HepG2 (cell line): ENCODE measurements around the gene RSPRY1. TPM values are rescaled to one million over a fixed set of nuclear protein-coding genes. Genes with fewer than 3 reads are reported as not detected.
A peak's percentile ranks its signal among the peaks of the same experiment; 100 is the strongest.

Source experiments
- ATAC-seq: fragments of 200-7000 bp; cut with Tn5 transposase; 3 replicates; pipeline ENCODE4 v1.9.1; 2020; ENCODE audit warnings: mild to moderate bottlenecking, moderate library complexity
- BruUV-seq: library from RNA; stranded (reverse); fragments of 400-500 nt; replicated peaks from 2 replicates; lab custom pipeline; 2021; lab: Mats Ljungman, UMichigan
- CTCF ChIA-PET: fragments of 300-600 bp; formaldehyde crosslinking; extraction: SDS; loops from one replicate; lab custom pipeline; 2021; ENCODE audit warnings: low total read pairs, inconsistent platforms, low intra/inter-chr PET ratio; lab: Yijun Ruan, JAX
- POLR2A ChIA-PET: fragments of 350-600 bp; sonication (Branson Sonifier 250); formaldehyde crosslinking; loops from one replicate; lab custom pipeline; 2020; ENCODE audit warnings: antibody characterized with exemption, inconsistent platforms; lab: Yijun Ruan, JAX
- DNase-seq: peaks from one replicate; pipeline ENCODE4 v3.0.0-alpha.2; 2015; ENCODE audit warnings: low spot score
- FAIRE-seq: peaks from 3 replicates; lab custom pipeline; 2011; peaks lifted over from hg19 to GRCh38; lab: Jason Lieb, UNC
- H2AFZ ChIP-seq: one replicate; pipeline ENCODE4 v1.6.1; 2011; ENCODE audit warnings: low read length, inconsistent platforms
- H3K27ac ChIP-seq: fragments of 300-600 bp; 3 replicates; pipeline ENCODE4 v1.8.0; 2011; ENCODE audit warnings: mixed run types, mild to moderate bottlenecking, mixed read lengths, low read length, inconsistent platforms; ENCODE audit not compliant: insufficient read depth; ENCODE audit errors: extremely low read length
- H3K27me3 ChIP-seq, 2 experiments: fragments of 200-600 bp in 1 of 2; 2 replicates in 1 of 2; 3 replicates in 1 of 2; pipeline versions ENCODE4 v1.6.0 to v1.8.0; 2011; ENCODE audit warnings: low read length in 2 of 2, mild to moderate bottlenecking in 2 of 2, moderate library complexity in 2 of 2, inconsistent platforms in 1 of 2; ENCODE audit not compliant: insufficient read depth in 2 of 2, control insufficient read depth in 1 of 2
- H3K36me3 ChIP-seq, 2 experiments: fragments of 200-600 bp in 1 of 2; replicated peaks in 1 of 2; 2 replicates in 1 of 2; 3 replicates in 1 of 2; pipeline versions ENCODE4 v1.5.1 to v1.8.0; 2011; ENCODE audit warnings: low read length in 2 of 2, inconsistent platforms in 1 of 2; ENCODE audit not compliant: insufficient read depth in 2 of 2, control insufficient read depth in 1 of 2
- H3K4me1 ChIP-seq: 2 replicates; pipeline ENCODE4 v1.5.1; 2012; ENCODE audit warnings: low read length, inconsistent platforms; ENCODE audit not compliant: insufficient read depth
- H3K4me2 ChIP-seq: 2 replicates; pipeline ENCODE4 v1.6.0; 2011; ENCODE audit warnings: low read depth, low read length, inconsistent platforms
- H3K4me3 ChIP-seq, 3 experiments: fragments of 200-600 bp in 1 of 3; sonication (generic), shearing (Covaris generic) in 1 of 3; replicated peaks in 1 of 3; 2 replicates each; pipeline ENCODE4 v1.5.1; 2011 to 2016; ENCODE audit warnings: low read length in 3 of 3, inconsistent platforms in 2 of 3, low read depth in 2 of 3, mild to moderate bottlenecking in 2 of 3, control low read depth in 1 of 3, mixed read lengths in 1 of 3; ENCODE audit not compliant: insufficient read depth in 1 of 3
- H3K79me2 ChIP-seq: one replicate; pipeline ENCODE4 v1.6.1; 2011; ENCODE audit warnings: low read length, inconsistent platforms; ENCODE audit not compliant: insufficient read depth
- H3K9ac ChIP-seq: 2 replicates; pipeline ENCODE4 v1.6.0; 2011; ENCODE audit warnings: mild to moderate bottlenecking, low read depth, low read length, inconsistent platforms; ENCODE audit not compliant: insufficient read depth
- H3K9me3 ChIP-seq: 2 replicates; pipeline ENCODE4 v1.5.1; 2012; ENCODE audit warnings: mild to moderate bottlenecking, low read length
- H4K20me1 ChIP-seq: 2 replicates; pipeline ENCODE4 v1.6.0; 2011; ENCODE audit warnings: inconsistent platforms, mild to moderate bottlenecking, low read length, moderate library complexity; ENCODE audit not compliant: insufficient read depth
- AGO2 ChIP-seq: fragments of 200-400 bp; formaldehyde crosslinking; optimal IDR thresholded peaks from 2 replicates; pipeline ENCODE3; 2017; ENCODE audit warnings: mild to moderate bottlenecking, low read depth, low read length, moderate library complexity
- AHR ChIP-seq: IDR thresholded peaks from 2 replicates; pipeline ENCODE4 v1.6.1; 2018; ENCODE audit warnings: missing genetic modification reagents, missing compliant biosample characterization
- ARNT ChIP-seq: fragments of 450-650 bp; IDR thresholded peaks from 2 replicates; pipeline ENCODE4 v1.6.1; 2017
- ATF7 ChIP-seq, 2 experiments: fragments of 450-650 bp in 1 of 2; sonication (generic) in 1 of 2; formaldehyde crosslinking in 1 of 2; IDR thresholded peaks; 2 replicates each; pipeline versions ENCODE4 v1.4.0 to v1.6.1; 2016 to 2020; ENCODE audit warnings: antibody characterized with exemption in 1 of 2, mild to moderate bottlenecking in 1 of 2, missing genetic modification reagents in 1 of 2
- CERS6 ChIP-seq: sonication (generic); formaldehyde crosslinking; IDR thresholded peaks from 2 replicates; pipeline ENCODE4 v1.5.0; 2020; ENCODE audit warnings: missing genetic modification reagents
- FOXC1 ChIP-seq: sonication (generic); formaldehyde crosslinking; IDR thresholded peaks from 2 replicates; pipeline ENCODE4 v1.8.0; 2022; ENCODE audit warnings: mild to moderate bottlenecking, missing genetic modification reagents, borderline replicate concordance
- GLI4 ChIP-seq: sonication (generic); formaldehyde crosslinking; IDR thresholded peaks from 2 replicates; pipeline ENCODE4 v1.5.1; 2020; ENCODE audit warnings: missing genetic modification reagents, mild to moderate bottlenecking, moderate library complexity, borderline replicate concordance
- GLMP ChIP-seq: sonication (generic); formaldehyde crosslinking; IDR thresholded peaks from 2 replicates; pipeline ENCODE4 v1.9.0; 2021; ENCODE audit warnings: missing genetic modification reagents, mild to moderate bottlenecking, borderline replicate concordance
- GTF2F1 ChIP-seq: fragments of 150-350 bp; IDR thresholded peaks from 2 replicates; pipeline ENCODE4 v1.6.1; 2014; ENCODE audit warnings: low read length
- KDM1A ChIP-seq: IDR thresholded peaks from 2 replicates; pipeline ENCODE4 v1.6.1; 2016; ENCODE audit warnings: missing compliant biosample characterization
- MZF1 ChIP-seq: sonication (generic); formaldehyde crosslinking; IDR thresholded peaks from 2 replicates; pipeline ENCODE4 v1.8.1; 2023; ENCODE audit warnings: mild to moderate bottlenecking, missing genetic modification reagents, borderline replicate concordance
- NFATC3 ChIP-seq: sonication (generic); formaldehyde crosslinking; IDR thresholded peaks from 2 replicates; pipeline ENCODE4 v1.5.1; 2020; ENCODE audit warnings: mild to moderate bottlenecking, missing genetic modification reagents
- RCOR2 ChIP-seq: IDR thresholded peaks from 2 replicates; pipeline ENCODE4 v1.6.1; 2016; ENCODE audit warnings: missing biosample characterization, missing genetic modification reagents
- TBL1XR1 ChIP-seq: fragments of 150-350 bp; IDR thresholded peaks from 2 replicates; pipeline ENCODE4 v1.6.1; 2014; ENCODE audit warnings: borderline replicate concordance, low read length; ENCODE audit not compliant: partially characterized antibody
- ZBTB3 ChIP-seq: sonication (generic); formaldehyde crosslinking; IDR thresholded peaks from 2 replicates; pipeline ENCODE4 v1.4.0; 2020; ENCODE audit warnings: low read depth, mild to moderate bottlenecking, moderate library complexity, missing genetic modification reagents, borderline replicate concordance
- ZNF572 ChIP-seq: sonication (generic); formaldehyde crosslinking; IDR thresholded peaks from 2 replicates; pipeline ENCODE4 v1.5.1; 2020; ENCODE audit warnings: mild to moderate bottlenecking, missing genetic modification reagents
- ZSCAN31 ChIP-seq: sonication (generic); formaldehyde crosslinking; IDR thresholded peaks from 2 replicates; pipeline ENCODE4 v1.5.0; 2020; ENCODE audit warnings: low read depth, mild to moderate bottlenecking, missing genetic modification reagents
- WGBS: methylation state at CpG from one replicate; pipeline ENCODE4 v1.1.6; 2017; ENCODE audit warnings: low lambda C conversion rate; 5-methylcytosine and 5-hydroxymethylcytosine counted together
- in situ Hi-C: cut with HindIII; loops from 2 replicates; pipeline ENCODE4 v1.10.0; 2017; ENCODE audit warnings: low pct_unique_long_range_greater_than_20kb; ENCODE audit not compliant: extremely low pct_ligation_motif_present
- intact Hi-C: fragments of 100-400 bp; cut with micrococcal nuclease; formaldehyde crosslinking; loops from one replicate; pipeline ENCODE4 v1.10.0; 2022; ENCODE audit not compliant: unreplicated experiment
- polyA plus RNA-seq, 8 experiments: library from polyadenylated mRNA; depleted of rRNA in 3 of 8; stranded (reverse) in 7 of 8; unstranded in 1 of 8; fragments of >200 nt; fragmentation: Illumina TruSeq in 4 of 8; extraction: Trizol in 4 of 8; gene quantifications; 2 replicates each; pipeline versions ENCODE4 v1.2.1 to v1.2.3, GENCODE V29; 2011 to 2016; ENCODE audit warnings: low read depth in 4 of 8, missing spikeins in 1 of 8, mixed read lengths in 1 of 8; ENCODE audit not compliant: insufficient read depth in 1 of 8
- total RNA-seq, 5 experiments: library from RNA; depleted of rRNA; stranded (reverse); fragments of >200 nt; fragmentation: Illumina TruSeq; extraction: Trizol; gene quantifications; 2 replicates each; pipeline ENCODE4 v1.2.3, GENCODE V29; 2016; ENCODE audit warnings: low read depth in 1 of 5

RSPRY1 gene
- total and polyA plus RNA-seq, 2 of the 13 experiments (the other 11 are each of a cell fraction or from before 2014, with no cell fraction given), result 53.4 to 61.0 TPM

GRCh38 chr16:57147381-57148221 is 38.5 kb upstream of the RSPRY1 start:
- no peaks in the 10 kb centered on the region for H3K27me3 ChIP-seq
- H3K36me3 ChIP-seq, result peaks cover 0 to 6% of the 10 kb centered on the region in 2 experiments; a peak in 2 of 5 replicates
- no peak overlapping the region for H2AFZ ChIP-seq
- intact Hi-C loops, result no loop called here
- H3K9me3 ChIP-seq, result no peaks in the 10 kb centered on the region
- FAIRE-seq (no peak), ATAC-seq (no peak)
- ChIA-PET CTCF (no interaction called here), POLR2A (no interaction called here)
- no peak overlapping the region for H3K4me2 ChIP-seq
- BruUV-seq, result no TSS peak
- no peaks in the 10 kb centered on the region for H4K20me1 ChIP-seq
- H3K79me2 ChIP-seq, result no peaks in the 10 kb centered on the region
- peaks cover 34% of the 10 kb centered on the region for H3K4me1 ChIP-seq
- H3K4me3 ChIP-seq, result no peak overlapping the region
- no peak overlapping the region for H3K27ac ChIP-seq
- TF ChIP-seq AHR (CRISPR knock-in tag) (no peak), GLI4 (CRISPR knock-in tag) (no peak), CERS6 (CRISPR knock-in tag) (no peak), KDM1A (CRISPR knock-in tag) (no peak), AGO2 (peak; percentile 26), RCOR2 (no peak)
- TF ChIP-seq, all 625 proteins: peak for 1
- in situ Hi-C loops, result no loop called here
- no peak for DNase-seq
- H3K9ac ChIP-seq, result no peak overlapping the region
- 93% methylated on average over 14 of the region's 14 CpGs for WGBS

GRCh38 chr16:57148481-57148880 is 37.6 kb upstream of the RSPRY1 start:
- no peak overlapping the region for H3K4me2 ChIP-seq
- no peaks in the 10 kb centered on the region for H3K27me3 ChIP-seq
- H3K79me2 ChIP-seq, result no peaks in the 10 kb centered on the region
- intact Hi-C loops, result no loop called here
- H3K9ac ChIP-seq, result no peak overlapping the region
- BruUV-seq, result no TSS peak
- H3K4me3 ChIP-seq, result no peak overlapping the region
- no peak for FAIRE-seq
- peaks cover 26% of the 10 kb centered on the region for H3K4me1 ChIP-seq
- DNase-seq, result no peak
- no peaks in the 10 kb centered on the region for H4K20me1 ChIP-seq
- H2AFZ ChIP-seq, result no peak overlapping the region
- H3K9me3 ChIP-seq, result no peaks in the 10 kb centered on the region
- H3K27ac ChIP-seq, result no peak overlapping the region
- whole genome bisulfite sequencing, result 96% methylated on average over 6 of the region's 6 CpGs
- ATAC-seq, result no peak
- CTCF ChIA-PET, result no interaction called here
- POLR2A ChIA-PET, result no interaction called here
- peaks cover 0 to 14% of the 10 kb centered on the region in 2 experiments; a peak in 4 of 5 replicates for H3K36me3 ChIP-seq
- in situ Hi-C loops, result no loop called here
- no peak for TF ChIP-seq TBL1XR1
- no peak for TF ChIP-seq ZBTB3
- no peak for TF ChIP-seq ARNT
- no peak for TF ChIP-seq NFATC3 (CRISPR knock-in tag)
- TF ChIP-seq ZSCAN31 (CRISPR knock-in tag), result no peak
- TF ChIP-seq MZF1 (CRISPR knock-in tag), result no peak
- no peak for TF ChIP-seq FOXC1
- TF ChIP-seq ATF7 (IDR thresholded peaks at IDR 0.05), result no peak
- no peak for TF ChIP-seq ATF7 (CRISPR knock-in tag; IDR thresholded peaks at IDR 0.05)
- no peak for TF ChIP-seq ZNF572 (CRISPR knock-in tag)
- no peak for TF ChIP-seq GLMP
- no peak for TF ChIP-seq GTF2F1
